HTERT RPE-1 (cell line): ENCODE results near the gene PVALEF.

Experiments used
- in situ Hi-C: fragments of 300-500 bp; cut with MboI; formaldehyde crosslinking; loops from 4 replicates; pipeline ENCODE4 v1.14.3; 2020; ENCODE audit warnings: low sequenced_read_pairs

PVALEF gene

DNA sequence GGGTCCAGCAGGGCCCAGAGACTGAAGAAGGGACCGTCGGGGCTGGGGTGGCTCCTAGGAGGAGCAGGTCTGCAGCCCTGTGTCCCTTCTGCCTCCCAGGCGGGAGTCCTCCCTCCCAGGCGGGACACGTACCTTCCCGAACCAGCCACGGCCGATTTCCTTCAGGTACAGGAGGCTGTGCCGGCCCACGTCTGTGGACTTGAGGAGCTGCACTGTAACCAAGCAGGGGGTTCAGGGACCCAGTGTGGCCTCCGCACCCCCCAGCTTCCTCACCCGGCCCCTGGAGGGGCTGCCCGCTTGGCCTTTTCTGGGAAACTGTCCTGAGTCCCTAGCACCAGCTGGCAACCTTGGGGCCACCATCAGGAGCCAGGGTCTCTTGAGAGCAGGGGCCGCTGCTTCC is 37.0 kb upstream of the PVALEF start:
- in situ Hi-C loops = no loop called here

- in situ Hi-C loops = no loop called here
Measured at GRCh38 chr17:81128774-81129173, 36.5 kb upstream of the PVALEF start.

- in situ Hi-C loops = no loop called here
Measured at GRCh38 chr17:81129289-81129688, 36.0 kb upstream of the PVALEF start.

DNA sequence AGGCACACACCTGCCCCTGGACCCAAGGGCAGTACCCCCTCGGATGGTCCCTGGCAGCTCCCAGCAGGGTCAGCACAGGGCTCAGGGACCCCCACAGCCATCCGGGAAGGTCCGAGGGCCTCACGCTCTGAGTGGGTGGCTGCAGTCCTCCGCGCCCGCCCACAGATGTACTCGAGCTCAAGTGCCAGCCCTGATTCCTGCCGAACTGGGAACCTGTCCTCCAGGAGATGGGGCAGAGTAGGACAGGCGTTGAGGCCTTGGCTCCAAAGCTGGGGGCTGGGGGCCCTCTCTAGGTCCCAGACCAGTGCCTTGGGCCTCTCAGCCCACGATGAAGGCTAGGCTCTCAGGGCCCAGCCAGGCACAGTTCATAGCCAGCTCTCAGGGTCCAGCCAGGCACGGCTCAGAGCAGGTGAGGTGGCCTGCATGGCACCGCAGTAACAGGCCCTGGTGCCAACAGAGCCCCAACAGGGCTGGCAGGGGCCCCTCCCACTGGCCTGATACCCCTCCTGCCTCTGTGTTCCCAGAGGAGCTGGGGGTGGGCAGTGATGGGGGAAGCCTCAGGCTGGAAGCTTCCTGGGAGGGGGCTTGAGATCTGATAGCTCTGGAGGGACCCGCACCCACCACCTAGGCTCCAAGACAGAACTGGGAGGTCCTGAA is 35.5 kb upstream of the PVALEF start:
- in situ Hi-C loops = no loop called here

GRCh38 chr17:81130385-81131361 is 34.6 kb upstream of the PVALEF start:
- in situ Hi-C loops = no loop called here

GRCh38 chr17:81131486-81132196 is 33.7 kb upstream of the PVALEF start:
- in situ Hi-C loops = no loop called here

DNA sequence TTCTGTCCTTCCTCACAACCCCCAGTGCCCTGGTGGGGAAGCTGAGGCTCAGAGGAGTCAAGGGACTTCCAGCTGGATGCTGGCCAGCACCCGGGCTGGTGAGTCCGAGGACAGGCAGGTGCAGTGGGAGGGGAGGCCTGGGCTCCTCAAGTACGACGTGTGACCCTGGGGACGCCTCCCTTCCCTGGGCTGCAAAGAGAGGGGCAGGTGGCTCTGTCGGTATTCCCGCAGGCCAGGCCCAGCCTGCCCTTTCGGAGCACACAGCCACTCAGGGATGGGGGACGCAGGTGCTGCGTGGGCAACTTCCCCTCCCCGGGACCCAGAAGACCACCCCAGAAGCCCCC is 33.1 kb upstream of the PVALEF start:
- in situ Hi-C loops = no loop called here

DNA sequence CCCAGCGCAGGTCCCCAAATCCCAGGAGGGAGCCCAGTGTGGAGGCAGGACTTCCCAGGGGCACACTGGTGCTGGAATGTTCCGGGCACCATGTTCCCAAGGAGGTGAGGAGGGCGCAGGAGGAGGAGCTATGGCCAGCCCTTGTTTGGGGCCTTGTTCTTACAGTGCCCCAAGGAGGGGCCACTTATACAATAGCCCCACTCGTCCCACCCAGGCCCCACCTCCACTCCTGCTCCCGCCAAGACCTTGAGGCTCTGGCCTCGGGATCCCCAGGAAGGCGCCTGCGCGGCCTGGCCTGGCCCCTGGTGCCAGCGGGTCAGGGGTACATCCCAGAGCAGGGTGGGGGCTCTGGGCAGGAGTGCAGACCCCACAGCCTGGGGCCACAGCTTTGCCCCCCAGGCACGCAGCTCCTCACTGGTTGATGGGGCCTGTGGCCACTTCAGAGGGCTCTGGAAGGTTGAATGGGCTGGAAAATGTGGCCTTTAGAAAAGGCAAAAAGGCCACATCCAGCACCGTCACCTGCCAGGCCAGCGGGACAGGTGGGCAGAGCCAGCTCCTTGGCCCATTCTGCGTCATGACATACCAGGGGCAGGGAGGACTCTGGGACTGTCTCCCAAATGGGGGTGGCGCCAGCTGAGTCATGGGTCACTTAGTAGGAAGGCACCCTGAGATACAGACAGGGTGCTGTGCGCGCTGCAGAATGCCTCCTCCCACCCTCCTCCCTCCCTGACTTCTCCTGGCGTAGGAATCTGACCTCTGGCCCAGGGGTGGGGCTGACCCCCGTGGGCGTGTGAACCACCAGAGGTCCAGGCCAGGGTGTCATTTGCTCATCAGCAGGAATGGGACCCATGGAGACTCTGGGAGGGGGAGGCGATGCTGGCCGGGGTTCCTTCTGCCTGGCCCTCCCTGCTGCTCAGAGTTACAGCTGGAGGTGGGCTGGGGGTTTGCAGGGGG is 32.3 kb upstream of the PVALEF start:
- in situ Hi-C loops = no loop called here

DNA sequence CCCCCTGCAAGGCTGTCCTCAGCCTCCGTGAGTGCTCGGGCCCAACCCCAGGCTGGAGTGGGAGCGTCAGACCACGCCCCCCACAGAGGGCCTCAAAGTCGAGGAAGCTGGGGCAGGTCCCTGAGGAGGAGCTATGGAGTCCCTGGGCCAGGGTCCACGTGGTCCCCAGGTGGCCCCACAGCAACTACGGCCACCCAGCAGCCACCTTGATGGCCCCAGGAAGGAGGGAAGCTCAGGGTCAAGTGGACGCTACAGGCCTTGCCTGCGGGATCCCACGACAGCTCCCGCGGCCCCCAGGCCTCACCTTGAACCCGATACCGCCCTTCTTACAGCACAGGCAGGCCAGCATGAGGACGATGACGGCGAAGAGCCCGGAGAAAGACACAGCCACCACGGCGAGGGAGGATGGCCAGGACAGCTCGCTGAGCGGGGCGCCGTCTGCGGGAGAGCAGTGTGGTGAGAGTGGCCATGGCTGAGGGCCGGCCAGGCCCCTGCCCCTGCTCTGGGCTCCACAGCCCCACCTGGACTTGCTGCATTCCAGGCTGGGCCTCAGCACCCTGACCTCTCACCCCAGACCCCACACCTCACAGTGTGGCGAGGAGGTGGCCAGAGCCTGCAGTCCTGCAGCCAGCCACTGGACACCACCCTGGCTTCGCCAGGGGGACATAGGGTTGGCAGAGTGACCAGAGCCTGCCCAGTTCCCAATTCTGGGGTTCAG is 31.1 kb upstream of the PVALEF start:
- in situ Hi-C loops = no loop called here

DNA sequence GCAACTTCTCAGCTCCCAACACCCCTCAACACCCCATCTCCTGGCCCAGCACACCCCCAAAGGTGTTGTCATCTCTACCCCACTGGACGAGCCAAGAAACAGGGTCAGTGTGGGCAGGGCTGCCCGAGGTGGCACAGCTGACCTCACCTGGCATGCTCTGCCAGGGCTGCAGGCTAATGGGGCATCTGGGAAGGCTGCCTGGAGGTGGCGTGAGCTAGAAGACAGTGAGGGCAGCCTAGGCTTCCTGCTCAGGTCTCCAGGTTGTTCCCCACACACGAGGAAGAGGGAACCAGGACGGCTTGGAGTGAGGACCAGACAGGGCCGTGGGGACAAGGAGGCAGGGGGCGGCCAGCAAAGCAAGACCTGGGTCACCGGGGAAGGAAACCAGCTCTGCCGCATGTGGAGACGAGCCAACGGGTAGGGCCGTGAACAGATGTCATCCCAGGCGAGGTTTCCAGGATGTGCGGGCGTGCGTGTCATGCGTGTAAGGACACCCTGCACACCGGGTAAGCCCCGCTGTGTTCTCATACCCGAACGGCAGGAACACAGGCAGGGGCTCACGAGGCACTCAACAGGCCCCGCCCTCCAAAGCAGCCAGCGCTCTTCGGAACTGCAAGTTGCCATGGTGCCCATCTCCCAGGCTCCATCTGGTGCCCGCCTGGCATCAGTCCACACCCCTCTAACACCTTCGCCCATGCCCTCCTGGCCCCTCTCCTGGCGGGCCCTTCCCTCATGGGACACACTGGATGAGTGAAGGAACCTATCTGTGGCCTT is 29.6 kb upstream of the PVALEF start:
- in situ Hi-C loops = no loop called here

GRCh38 chr17:81136366-81136765 is 28.9 kb upstream of the PVALEF start:
- in situ Hi-C loops = no loop called here

- in situ Hi-C loops = no loop called here
Measured at GRCh38 chr17:81137248-81137647, 28.1 kb upstream of the PVALEF start.

GRCh38 chr17:81138083-81138482 is 27.2 kb upstream of the PVALEF start:
- in situ Hi-C loops = no loop called here

DNA sequence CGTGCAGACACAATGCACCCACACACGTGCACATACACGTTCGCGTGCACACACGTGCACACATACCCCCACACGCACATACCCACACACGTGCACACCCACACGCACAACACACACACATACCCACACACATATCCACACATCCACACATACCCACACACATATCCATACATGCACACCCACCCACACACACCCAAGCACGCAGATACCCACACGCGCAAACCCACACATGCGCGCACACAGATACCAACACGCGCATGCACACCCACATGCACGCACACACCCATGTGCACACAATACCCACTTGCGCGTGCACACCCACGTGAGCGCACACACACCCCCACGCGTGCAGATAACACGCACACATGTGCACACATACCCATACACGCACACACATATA is 26.8 kb upstream of the PVALEF start:
- in situ Hi-C loops = no loop called here

DNA sequence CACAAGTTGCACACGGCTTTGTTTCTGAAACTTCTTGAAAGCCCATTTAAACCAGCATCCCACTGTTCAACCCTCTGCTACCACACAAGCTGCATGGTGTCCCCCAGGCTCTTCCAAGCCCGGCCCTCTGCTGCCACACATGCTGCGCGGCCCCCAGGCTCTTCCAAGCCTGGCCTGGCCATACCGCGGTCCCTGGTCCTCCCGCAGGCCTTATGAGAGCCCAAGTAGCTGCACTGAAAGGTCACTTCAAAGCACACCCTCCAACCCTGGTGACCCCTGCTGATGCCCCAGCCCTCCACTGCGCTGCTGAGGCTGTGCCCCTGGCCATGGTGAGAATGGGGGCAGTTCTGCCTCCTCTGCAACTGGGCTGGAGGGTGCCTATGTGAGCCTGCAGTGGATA is 25.9 kb upstream of the PVALEF start:
- in situ Hi-C loops = no loop called here

GRCh38 chr17:81140018-81140417 is 25.3 kb upstream of the PVALEF start:
- in situ Hi-C loops = no loop called here

DNA sequence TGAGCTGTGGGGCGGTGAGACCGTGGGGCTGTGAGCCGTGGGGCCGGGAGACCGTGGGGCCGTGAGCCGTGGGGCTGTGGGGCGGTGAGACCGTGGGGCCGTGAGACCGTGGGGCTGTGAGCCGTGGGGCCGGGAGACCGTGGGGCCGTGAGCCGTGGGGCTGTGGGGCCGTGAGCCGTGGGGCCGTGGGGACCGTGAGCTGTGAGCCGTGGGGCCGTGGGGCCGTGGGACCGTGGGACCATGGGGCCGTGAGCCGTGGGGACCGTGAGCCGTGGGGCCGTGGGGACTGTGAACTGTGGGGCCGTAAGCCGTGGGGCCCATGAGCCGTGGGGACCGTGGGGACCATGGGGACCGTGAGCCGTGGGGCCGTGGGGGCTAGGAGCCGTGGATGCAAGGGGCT is 24.6 kb upstream of the PVALEF start:
- in situ Hi-C loops = no loop called here

DNA sequence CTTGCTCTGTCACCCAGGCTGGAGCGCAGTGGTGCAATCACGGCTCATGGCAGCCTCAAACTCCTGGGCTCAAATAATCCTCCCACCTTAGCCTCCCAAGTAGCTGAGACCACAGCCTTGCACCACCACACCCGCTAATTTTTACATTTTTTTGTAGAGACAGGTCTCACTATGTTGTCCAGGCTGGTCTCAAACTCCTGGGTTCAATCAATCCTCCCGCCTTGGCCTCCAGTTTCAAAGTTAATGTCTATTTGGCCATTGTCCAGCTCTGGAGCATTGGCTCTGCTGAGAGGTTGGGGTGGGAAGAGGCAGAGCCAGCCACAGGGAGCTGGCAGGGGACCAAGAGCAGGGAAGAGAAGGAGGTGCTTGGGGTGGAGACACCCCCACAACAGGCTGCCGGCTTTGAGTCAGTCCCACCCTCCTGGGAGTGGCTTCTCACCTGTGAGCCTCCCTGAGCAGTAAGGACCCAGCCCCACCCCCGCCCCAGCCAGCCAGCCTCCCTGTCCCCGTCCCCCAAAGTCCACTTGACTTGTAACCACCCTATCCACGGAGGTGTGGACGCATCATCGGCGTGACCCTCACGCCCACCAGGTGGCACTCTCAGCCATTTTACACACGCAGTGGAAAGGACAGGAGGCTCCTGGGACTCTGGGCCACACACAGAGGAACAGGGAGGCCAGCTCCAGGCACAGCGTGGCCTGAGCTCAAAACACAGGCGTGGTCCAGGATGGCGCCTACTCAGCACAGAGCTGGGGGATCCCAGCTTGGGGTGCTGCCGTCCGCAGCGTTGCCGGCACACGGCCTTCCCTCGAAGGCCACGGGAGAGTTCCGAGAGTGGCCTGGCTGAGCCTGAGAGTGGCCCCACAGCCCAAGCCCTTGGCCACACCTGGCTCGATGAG is 22.8 kb upstream of the PVALEF start:
- in situ Hi-C loops = no loop called here
